OCI-LY1 (cell line): ENCODE results near the gene MACROD1.

Experiments
- H2AFZ ChIP-seq: fragments of 200-600 bp; sonication (generic), shearing (Covaris generic); 2 replicates; pipeline ENCODE4 v1.6.0; 2014; ENCODE audit warnings: antibody characterized with exemption, mild to moderate bottlenecking, low read length
- H3F3A ChIP-seq: fragments of 200-600 bp; sonication (generic), shearing (Covaris generic); 2 replicates; pipeline ENCODE4 v1.6.0; 2014; ENCODE audit warnings: mild to moderate bottlenecking, antibody characterized with exemption, low read length, moderate library complexity; ENCODE audit not compliant: insufficient read depth
- H3K27ac ChIP-seq: fragments of 200-600 bp; sonication (generic); 2 replicates; pipeline ENCODE4 v1.5.1; 2014; ENCODE audit warnings: low read length, mixed run types, mild to moderate bottlenecking, low read depth; ENCODE audit not compliant: poor library complexity, severe bottlenecking
- H3K27me3 ChIP-seq: fragments of 200-600 bp; sonication (generic); 2 replicates; pipeline ENCODE4 v1.6.0; 2014; ENCODE audit warnings: antibody characterized with exemption, mild to moderate bottlenecking, low read length, moderate library complexity; ENCODE audit not compliant: insufficient read depth
- H3K36me3 ChIP-seq: fragments of 200-600 bp; sonication (generic); 2 replicates; pipeline ENCODE4 v1.6.1; 2014; ENCODE audit warnings: mild to moderate bottlenecking, antibody characterized with exemption, low read length, moderate library complexity, mixed read lengths; ENCODE audit not compliant: insufficient read depth
- H3K4me1 ChIP-seq: fragments of 200-600 bp; sonication (generic); 2 replicates; pipeline ENCODE4 v1.5.1; 2014; ENCODE audit warnings: mild to moderate bottlenecking, low read length, moderate library complexity; ENCODE audit not compliant: insufficient read depth, severe bottlenecking
- H3K4me2 ChIP-seq: fragments of 200-600 bp; sonication (generic), shearing (Covaris generic); 2 replicates; pipeline ENCODE4 v1.6.1; 2014; ENCODE audit warnings: low read length
- H3K4me3 ChIP-seq: fragments of 200-600 bp; sonication (generic); 2 replicates; pipeline ENCODE4 v1.5.1; 2014; ENCODE audit warnings: low read length, low read depth, mild to moderate bottlenecking, mixed read lengths; ENCODE audit not compliant: poor library complexity, severe bottlenecking
- H3K79me2 ChIP-seq: fragments of 200-600 bp; shearing (Covaris generic); 2 replicates; pipeline ENCODE4 v1.6.1; 2016; ENCODE audit warnings: mixed run types, low read length, mixed read lengths; ENCODE audit not compliant: insufficient read depth
- H3K9ac ChIP-seq: fragments of 200-600 bp; sonication (generic), shearing (Covaris generic); 2 replicates; pipeline ENCODE4 v1.6.1; 2014; ENCODE audit warnings: mild to moderate bottlenecking, low read length, mixed read lengths
- H3K9me2 ChIP-seq: fragments of 200-600 bp; sonication (generic), shearing (Covaris generic); 2 replicates; pipeline ENCODE4 v1.6.1; 2014; ENCODE audit warnings: low read depth, mild to moderate bottlenecking, low read length, mixed read lengths
- H3K9me3 ChIP-seq: fragments of 200-600 bp; shearing (Covaris generic); 2 replicates; pipeline ENCODE4 v1.6.1; 2014; ENCODE audit warnings: low read length, mixed read lengths
- H4K20me1 ChIP-seq: fragments of 200-600 bp; sonication (generic), shearing (Covaris generic); 2 replicates; pipeline ENCODE4 v1.6.0; 2016; ENCODE audit warnings: mild to moderate bottlenecking, low read length; ENCODE audit not compliant: insufficient read depth
- CTCF ChIP-seq: fragments of 200-600 bp; sonication (generic), shearing (Covaris generic); IDR thresholded peaks from 2 replicates; pipeline ENCODE4 v1.5.1; 2017; ENCODE audit warnings: mild to moderate bottlenecking, antibody characterized with exemption, low read length, moderate library complexity, mixed read lengths
- EZH2 ChIP-seq: fragments of 200-600 bp; sonication (generic), shearing (Covaris generic); IDR thresholded peaks from 2 replicates; pipeline ENCODE4 v1.8.0; 2017; ENCODE audit warnings: borderline replicate concordance, mixed run types, mild to moderate bottlenecking, antibody characterized with exemption, low read length, moderate library complexity, mixed read lengths

Gene MACROD1

GRCh38 chr11:64138398-64138797 is 27.5 kb downstream of the MACROD1 start:
- Histone ChIP-seq H3K9me3 (no peaks in the 10 kb centered on the region), H3K4me3 (no peak overlapping the region), H3K9me2 (no peaks in the 10 kb centered on the region), H3K27ac (no peak overlapping the region), H4K20me1 (no peaks in the 10 kb centered on the region), H3F3A (no peaks in the 10 kb centered on the region), H3K36me3 (no peaks in the 10 kb centered on the region), H3K9ac (no peak overlapping the region), H3K27me3 (peaks cover 21% of the 10 kb centered on the region; the same call in 1 of the 2 replicates), H3K79me2 (no peaks in the 10 kb centered on the region), H3K4me2 (no peak overlapping the region), H2AFZ (no peak overlapping the region), H3K4me1 (no peaks in the 10 kb centered on the region)
- TF ChIP-seq CTCF (no peak), EZH2 (no peak)

- Histone ChIP-seq H3K27me3 (peaks cover 17% of the 10 kb centered on the region; the same call in 1 of the 2 replicates), H3K4me1 (no peaks in the 10 kb centered on the region), H4K20me1 (no peaks in the 10 kb centered on the region)
Observed at GRCh38 chr11:64136765-64137441, 29.0 kb downstream of the MACROD1 start.

GRCh38 chr11:64135711-64136110 is 30.2 kb downstream of the MACROD1 start:
- no peaks in the 10 kb centered on the region for H3K79me2 ChIP-seq
- H3K9me3 ChIP-seq: no peaks in the 10 kb centered on the region
- no peak overlapping the region for H2AFZ ChIP-seq
- H3K9ac ChIP-seq: no peak overlapping the region
- 0 out of 2 replicates have a peak, but pooled peaks cover 17% of the 10 kb centered on the region for H3K27me3 ChIP-seq
- no peak overlapping the region for H3K27ac ChIP-seq
- TF ChIP-seq EZH2: no peak
- no peak overlapping the region for H3K4me3 ChIP-seq
- H4K20me1 ChIP-seq: no peaks in the 10 kb centered on the region
- no peaks in the 10 kb centered on the region for H3K4me1 ChIP-seq
- no peak overlapping the region for H3K4me2 ChIP-seq
- no peaks in the 10 kb centered on the region for H3K9me2 ChIP-seq
- no peaks in the 10 kb centered on the region for H3K36me3 ChIP-seq
- H3F3A ChIP-seq: no peaks in the 10 kb centered on the region

More at GRCh38 chr11:64136765-64137441, 29.0 kb downstream of the MACROD1 start:
- Histone ChIP-seq H3K4me2 (no peak overlapping the region), H3K36me3 (no peaks in the 10 kb centered on the region), H3K9me3 (no peaks in the 10 kb centered on the region), H2AFZ (no peak overlapping the region), H3K4me3 (no peak overlapping the region), H3K79me2 (no peaks in the 10 kb centered on the region), H3K9me2 (no peaks in the 10 kb centered on the region), H3F3A (no peaks in the 10 kb centered on the region), H3K9ac (no peak overlapping the region), H3K27ac (no peak overlapping the region)
- TF ChIP-seq CTCF (no peak), EZH2 (no peak)

GRCh38 chr11:64134963-64135362 is 30.9 kb downstream of the MACROD1 start:
- Histone ChIP-seq H3K27ac (no peak overlapping the region), H3K9ac (no peak overlapping the region), H3F3A (no peaks in the 10 kb centered on the region), H3K27me3 (0 out of 2 replicates have a peak, but pooled peaks cover 17% of the 10 kb centered on the region), H3K79me2 (no peaks in the 10 kb centered on the region), H3K4me2 (no peak overlapping the region), H3K36me3 (no peaks in the 10 kb centered on the region), H3K9me2 (no peaks in the 10 kb centered on the region), H4K20me1 (no peaks in the 10 kb centered on the region), H2AFZ (no peak overlapping the region), H3K4me1 (no peaks in the 10 kb centered on the region), H3K9me3 (no peaks in the 10 kb centered on the region), H3K4me3 (no peak overlapping the region)
- no peak for TF ChIP-seq EZH2
- no peak for TF ChIP-seq CTCF
